HK-2 (cell line): ENCODE results near the gene SAT1.

Experiments used
- DNase-seq: peaks from one replicate; pipeline ENCODE4 v3.0.0-alpha.2; 2018; ENCODE audit not compliant: unreplicated experiment

The SAT1 gene

GRCh38 chrX:23810279-23810678 lies 27.3 kb downstream of the SAT1 start:
- DNase-seq, result no peak

GRCh38 chrX:23811108-23811651 lies 28.2 kb downstream of the SAT1 start:
- no peak for DNase-seq

GRCh38 chrX:23811656-23812055 lies 28.7 kb downstream of the SAT1 start:
- no peak for DNase-seq

- no peak for DNase-seq
Measured at GRCh38 chrX:23813808-23814207, 30.8 kb downstream of the SAT1 start.

DNA sequence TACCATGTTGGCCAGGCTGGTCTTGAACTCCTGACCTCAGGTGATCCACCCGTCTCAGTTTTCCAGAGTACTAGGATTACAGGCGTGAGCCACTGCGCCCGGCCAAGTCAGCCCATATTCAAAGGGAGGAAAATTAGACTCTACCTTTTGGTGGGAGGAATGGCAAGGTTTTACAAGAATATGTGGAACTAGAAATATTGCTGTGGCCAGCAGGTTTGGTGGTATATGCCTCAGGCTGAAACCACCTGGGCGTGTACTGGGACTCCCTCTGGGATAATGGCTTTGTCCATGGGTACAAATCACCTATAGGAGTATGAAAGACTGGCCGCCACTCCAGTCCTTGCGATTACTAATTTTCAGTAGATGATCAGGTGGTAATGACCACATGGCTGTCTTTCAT lies 32.4 kb downstream of the SAT1 start:
- DNase-seq, result no peak

DNA sequence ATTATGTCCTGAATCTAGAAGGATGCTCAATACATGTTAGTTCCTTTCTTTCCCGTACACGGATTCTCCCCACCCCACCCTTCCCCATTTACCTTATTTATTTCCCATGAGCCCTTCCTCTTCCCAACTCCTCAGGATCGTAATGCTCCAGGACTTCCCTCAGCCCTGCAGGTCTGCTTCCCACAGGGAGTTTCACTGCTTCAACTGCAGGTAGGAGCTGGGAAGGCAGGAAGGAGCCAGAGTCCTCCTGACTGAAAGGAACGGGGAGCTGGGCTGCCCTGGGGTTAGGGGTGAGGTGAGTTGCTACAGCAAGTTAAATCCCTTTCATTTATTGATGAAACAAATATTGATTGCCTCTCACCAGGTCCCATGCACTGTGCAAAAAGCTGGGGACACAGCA lies 33.2 kb downstream of the SAT1 start:
- no peak for DNase-seq

- DNase-seq, result no peak
Measured at GRCh38 chrX:23817979-23818336, 35.0 kb downstream of the SAT1 start.

DNA sequence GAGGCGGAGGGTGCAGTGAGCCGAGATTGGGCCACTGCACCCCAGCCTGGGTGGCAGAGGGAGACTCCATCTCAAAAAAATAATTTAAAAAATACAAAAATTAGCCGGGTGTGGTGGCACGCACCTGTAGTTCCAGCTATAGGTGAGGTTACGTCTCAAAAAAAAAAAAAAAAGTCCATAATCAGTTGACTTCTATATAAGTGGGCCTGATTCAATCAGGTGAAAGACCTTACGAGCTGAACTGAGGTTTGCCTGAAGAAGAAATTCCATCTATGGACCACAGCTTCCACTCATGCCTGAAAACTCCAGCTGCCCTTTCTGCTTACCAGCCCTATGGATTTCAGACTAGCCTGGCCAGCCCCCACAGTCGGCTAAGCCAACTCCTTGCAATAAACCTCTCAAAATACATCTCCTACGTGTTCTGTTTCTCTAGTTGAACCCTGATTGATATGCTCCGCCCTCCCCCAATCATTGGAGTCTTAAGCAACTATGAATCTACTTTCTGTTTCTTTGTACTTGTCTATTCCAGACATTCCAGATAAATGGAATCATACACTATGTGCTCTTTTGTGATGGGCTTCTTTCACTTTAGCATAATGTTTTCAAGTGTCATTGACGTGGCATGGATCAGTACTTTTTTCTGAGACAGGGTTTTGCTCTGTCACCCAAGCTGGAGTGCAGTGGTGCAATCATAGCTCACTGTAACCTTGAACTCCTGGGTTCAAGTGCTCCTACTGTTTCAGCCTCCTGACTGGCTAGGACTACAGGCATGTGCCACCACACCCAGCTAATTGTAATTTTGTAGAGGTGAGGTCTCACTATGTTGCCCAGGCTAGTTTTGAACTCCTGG lies 36.6 kb downstream of the SAT1 start:
- no peak for DNase-seq

- no peak for DNase-seq
Measured at GRCh38 chrX:23820235-23820782, 37.3 kb downstream of the SAT1 start.

GRCh38 chrX:23821847-23822246 lies 38.9 kb downstream of the SAT1 start:
- no peak for DNase-seq

DNA sequence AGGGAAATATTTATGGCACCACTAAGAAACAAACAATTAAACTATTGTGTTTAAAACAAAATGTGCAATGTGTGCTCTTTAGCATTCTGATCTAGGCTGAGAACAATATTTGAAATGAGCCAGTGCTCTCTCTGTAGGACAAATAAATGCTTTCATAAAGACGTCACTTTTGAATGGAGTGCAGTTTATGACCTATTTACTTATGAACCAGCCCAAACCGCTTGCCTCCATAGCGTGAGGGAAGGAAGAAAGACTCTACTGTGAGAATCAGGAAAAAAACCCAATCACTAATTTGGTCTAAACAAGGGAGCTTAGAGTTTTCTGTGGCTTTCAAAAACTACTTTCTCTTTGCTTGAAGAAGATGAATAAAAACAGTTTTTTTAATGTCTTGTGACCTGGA lies 39.4 kb downstream of the SAT1 start:
- no peak for DNase-seq

GRCh38 chrX:23822841-23823240 lies 39.9 kb downstream of the SAT1 start:
- DNase-seq, result no peak

- no peak for DNase-seq
Measured at GRCh38 chrX:23825675-23826074, 42.7 kb downstream of the SAT1 start.

GRCh38 chrX:23826216-23826615 lies 43.2 kb downstream of the SAT1 start:
- DNase-seq, result no peak

DNA sequence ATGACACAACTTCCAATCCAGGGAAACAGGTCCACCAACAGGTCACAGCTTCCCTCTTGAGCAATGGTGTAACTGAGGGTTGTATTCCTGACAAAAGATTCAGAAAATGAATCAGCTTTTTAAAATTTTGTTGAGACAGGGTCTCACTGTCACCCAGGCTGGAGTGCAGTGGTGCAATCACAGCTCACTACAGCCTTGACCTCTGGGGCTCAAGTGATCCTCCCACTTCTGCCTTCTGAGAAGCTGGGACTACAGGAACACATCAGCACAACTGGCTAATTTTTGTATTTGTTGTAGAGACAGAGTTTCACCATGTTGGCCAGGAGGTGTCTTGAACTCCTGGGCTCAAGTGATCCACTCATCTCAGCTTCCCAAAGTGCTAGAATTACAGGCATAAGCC lies 43.7 kb downstream of the SAT1 start:
- DNase-seq, result no peak

GRCh38 chrX:23828881-23829280 lies 45.9 kb downstream of the SAT1 start:
- no peak for DNase-seq

DNA sequence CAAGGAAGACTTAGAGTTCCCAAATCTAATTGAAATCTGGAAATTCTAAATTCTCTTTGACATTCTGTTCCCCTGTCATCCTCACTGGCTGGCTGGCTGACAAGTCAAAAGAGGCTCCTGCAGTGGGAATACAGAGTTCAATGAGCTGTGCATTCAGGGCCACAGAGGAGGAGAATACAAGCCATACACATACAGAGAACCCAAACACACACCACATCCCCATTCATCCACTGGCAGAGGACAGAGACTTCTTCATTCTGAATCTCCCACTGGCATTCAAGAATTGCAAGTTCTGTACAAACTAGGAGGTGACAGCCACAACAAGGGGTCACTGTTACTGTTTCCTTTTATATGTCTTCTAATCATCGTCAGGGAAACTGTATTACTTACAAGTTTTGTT lies 49.7 kb downstream of the SAT1 start:
- no peak for DNase-seq
